ENCODE measurements around the gene AP2B1.
"Not testable (repeated sequence)": the region's sequence is repeated elsewhere in the genome, so short reads cannot be mapped to it uniquely, and the experiment has no call there.

AP2B1 gene

GRCh38 chr17:35609831-35610230 lies 22.7 kb downstream of the AP2B1 start:
- H3K9ac ChIP-seq (ENCODE audit: low read depth, low read length), result no peak overlapping the region
- H3K4me3 ChIP-seq (ENCODE audit: low read length), result no peak overlapping the region
- H3K27ac ChIP-seq (ENCODE audit: low read length), result no peak overlapping the region
- no peaks in the 10 kb centered on the region for H3K4me1 ChIP-seq (ENCODE audit: insufficient read depth, low read length)
- H3K36me3 ChIP-seq (ENCODE audit: insufficient read depth, low read depth, low read length), result peaks cover 68% of the 10 kb centered on the region
- no peaks in the 10 kb centered on the region for H3K9me3 ChIP-seq (ENCODE audit: insufficient read depth, low read depth, low read length)
- no peaks in the 10 kb centered on the region for H3K27me3 ChIP-seq (ENCODE audit: insufficient read depth, low read length)

- H3K9me3 ChIP-seq (ENCODE audit: insufficient read depth, low read depth, low read length); H3K4me1 ChIP-seq (ENCODE audit: insufficient read depth, low read length); H3K9ac ChIP-seq (ENCODE audit: low read depth, low read length); H3K27ac ChIP-seq (ENCODE audit: low read length); H3K27me3 ChIP-seq (ENCODE audit: insufficient read depth, low read length); H3K4me3 ChIP-seq (ENCODE audit: low read length): not testable (repeated sequence)
- peaks cover 63% of the 10 kb centered on the region for H3K36me3 ChIP-seq (ENCODE audit: insufficient read depth, low read depth, low read length)
These were observed 23.6 kb downstream of the AP2B1 start for GRCh38 chr17:35610746-35611145.

GRCh38 chr17:35612924-35613521 lies 25.9 kb downstream of the AP2B1 start:
- H3K4me3 ChIP-seq (ENCODE audit: low read length), result no peak overlapping the region
- no peak overlapping the region for H3K27ac ChIP-seq (ENCODE audit: low read length)
- peaks cover 53% of the 10 kb centered on the region for H3K36me3 ChIP-seq (ENCODE audit: insufficient read depth, low read depth, low read length)
- no peaks in the 10 kb centered on the region for H3K9me3 ChIP-seq (ENCODE audit: insufficient read depth, low read depth, low read length)
- no peaks in the 10 kb centered on the region for H3K27me3 ChIP-seq (ENCODE audit: insufficient read depth, low read length)
- H3K4me1 ChIP-seq (ENCODE audit: insufficient read depth, low read length), result no peaks in the 10 kb centered on the region
- H3K9ac ChIP-seq (ENCODE audit: low read depth, low read length), result no peak overlapping the region

GRCh38 chr17:35614810-35615209 lies 27.7 kb downstream of the AP2B1 start:
- Histone ChIP-seq H3K36me3 (ENCODE audit: insufficient read depth, low read depth, low read length) (peaks cover 45% of the 10 kb centered on the region), H3K4me1 (ENCODE audit: insufficient read depth, low read length) (no peaks in the 10 kb centered on the region)

GRCh38 chr17:35616536-35616935 lies 29.4 kb downstream of the AP2B1 start:
- Histone ChIP-seq H3K27ac (ENCODE audit: low read length) (no peak overlapping the region), H3K4me1 (ENCODE audit: insufficient read depth, low read length) (no peaks in the 10 kb centered on the region), H3K9ac (ENCODE audit: low read depth, low read length) (no peak overlapping the region), H3K9me3 (ENCODE audit: insufficient read depth, low read depth, low read length) (no peaks in the 10 kb centered on the region), H3K4me3 (ENCODE audit: low read length) (no peak overlapping the region), H3K27me3 (ENCODE audit: insufficient read depth, low read length) (no peaks in the 10 kb centered on the region), H3K36me3 (ENCODE audit: insufficient read depth, low read depth, low read length) (peaks cover 38% of the 10 kb centered on the region)

More at GRCh38 chr17:35614810-35615209, 27.7 kb downstream of the AP2B1 start:
- Histone ChIP-seq H3K9ac (ENCODE audit: low read depth, low read length) (no peak overlapping the region), H3K4me3 (ENCODE audit: low read length) (no peak overlapping the region), H3K9me3 (ENCODE audit: insufficient read depth, low read depth, low read length) (no peaks in the 10 kb centered on the region), H3K27ac (ENCODE audit: low read length) (no peak overlapping the region), H3K27me3 (ENCODE audit: insufficient read depth, low read length) (no peaks in the 10 kb centered on the region)

- no peak overlapping the region for H3K27ac ChIP-seq (ENCODE audit: low read length)
- H3K9me3 ChIP-seq (ENCODE audit: insufficient read depth, low read depth, low read length), result no peaks in the 10 kb centered on the region
- H3K36me3 ChIP-seq (ENCODE audit: insufficient read depth, low read depth, low read length), result peaks cover 28% of the 10 kb centered on the region
- H3K4me1 ChIP-seq (ENCODE audit: insufficient read depth, low read length), result no peaks in the 10 kb centered on the region
- no peak overlapping the region for H3K4me3 ChIP-seq (ENCODE audit: low read length)
- H3K9ac ChIP-seq (ENCODE audit: low read depth, low read length), result no peak overlapping the region
- no peaks in the 10 kb centered on the region for H3K27me3 ChIP-seq (ENCODE audit: insufficient read depth, low read length)
These were observed 30.4 kb downstream of the AP2B1 start for GRCh38 chr17:35617505-35617904.

GRCh38 chr17:35618628-35619027 lies 31.5 kb downstream of the AP2B1 start:
- peaks cover 26% of the 10 kb centered on the region for H3K36me3 ChIP-seq (ENCODE audit: insufficient read depth, low read depth, low read length)

GRCh38 chr17:35621768-35622167 lies 34.6 kb downstream of the AP2B1 start:
- no peaks in the 10 kb centered on the region for H3K9me3 ChIP-seq (ENCODE audit: insufficient read depth, low read depth, low read length)
- peaks cover 51% of the 10 kb centered on the region for H3K36me3 ChIP-seq (ENCODE audit: insufficient read depth, low read depth, low read length)
- no peak overlapping the region for H3K9ac ChIP-seq (ENCODE audit: low read depth, low read length)
- H3K27me3 ChIP-seq (ENCODE audit: insufficient read depth, low read length), result no peaks in the 10 kb centered on the region
- no peak overlapping the region for H3K27ac ChIP-seq (ENCODE audit: low read length)
- H3K4me3 ChIP-seq (ENCODE audit: low read length), result no peak overlapping the region
- H3K4me1 ChIP-seq (ENCODE audit: insufficient read depth, low read length), result no peaks in the 10 kb centered on the region

More at GRCh38 chr17:35618628-35619027, 31.5 kb downstream of the AP2B1 start:
- Histone ChIP-seq H3K4me1 (ENCODE audit: insufficient read depth, low read length) (no peaks in the 10 kb centered on the region), H3K27ac (ENCODE audit: low read length) (no peak overlapping the region), H3K9me3 (ENCODE audit: insufficient read depth, low read depth, low read length) (no peaks in the 10 kb centered on the region), H3K9ac (ENCODE audit: low read depth, low read length) (no peak overlapping the region), H3K4me3 (ENCODE audit: low read length) (no peak overlapping the region), H3K27me3 (ENCODE audit: insufficient read depth, low read length) (no peaks in the 10 kb centered on the region)

DNA sequence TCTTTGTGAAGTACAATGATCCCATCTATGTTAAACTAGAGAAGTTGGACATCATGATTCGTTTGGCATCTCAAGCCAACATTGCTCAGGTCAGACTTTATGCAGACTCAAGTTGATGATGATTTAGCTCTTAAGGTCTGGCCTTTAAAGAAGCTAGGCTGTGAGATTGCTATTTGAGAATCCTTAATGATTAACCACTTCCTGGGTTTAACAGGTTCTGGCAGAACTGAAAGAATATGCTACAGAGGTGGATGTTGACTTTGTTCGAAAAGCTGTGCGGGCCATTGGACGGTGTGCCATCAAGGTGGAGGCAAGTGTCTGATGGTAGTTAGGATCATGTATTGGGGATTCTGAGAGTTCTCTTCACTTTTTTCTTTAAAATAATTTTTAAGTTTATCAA lies 40.3 kb downstream of the AP2B1 start:
- no peak overlapping the region for H3K9ac ChIP-seq (ENCODE audit: low read depth, low read length)
- no peak overlapping the region for H3K4me3 ChIP-seq (ENCODE audit: low read length)
- no peaks in the 10 kb centered on the region for H3K9me3 ChIP-seq (ENCODE audit: insufficient read depth, low read depth, low read length)
- H3K36me3 ChIP-seq (ENCODE audit: insufficient read depth, low read depth, low read length), result peaks cover 83% of the 10 kb centered on the region
- no peaks in the 10 kb centered on the region for H3K4me1 ChIP-seq (ENCODE audit: insufficient read depth, low read length)
- no peak overlapping the region for H3K27ac ChIP-seq (ENCODE audit: low read length)
- H3K27me3 ChIP-seq (ENCODE audit: insufficient read depth, low read length), result no peaks in the 10 kb centered on the region

DNA sequence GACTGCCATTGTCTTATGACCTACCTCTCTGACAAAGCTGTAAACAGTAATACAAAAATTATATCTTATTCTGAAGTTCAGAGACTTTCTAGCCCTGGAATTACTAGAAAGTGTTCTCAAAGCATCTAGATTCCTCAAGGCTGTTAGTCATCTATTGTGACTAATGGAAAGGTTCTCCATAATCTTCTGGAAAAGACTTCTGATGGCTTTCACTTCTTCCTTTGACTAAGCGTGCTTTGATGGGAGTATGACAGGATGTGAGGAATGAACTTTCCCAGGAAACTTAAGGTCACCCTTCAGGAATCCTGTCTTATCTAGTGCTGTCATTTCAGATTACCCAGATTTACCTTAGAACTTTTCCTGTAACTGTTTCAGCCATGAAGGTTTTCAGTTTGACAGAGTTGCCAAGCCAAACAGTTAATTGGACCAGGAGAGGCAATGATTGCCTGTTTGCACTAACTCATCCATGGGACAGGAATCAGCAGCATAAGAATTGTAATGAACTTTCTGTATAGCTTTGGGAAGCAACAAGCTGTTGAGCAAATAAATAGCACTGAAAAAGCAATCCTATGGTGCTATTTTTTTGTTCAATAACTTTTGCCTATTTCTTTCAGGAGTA lies 43.5 kb downstream of the AP2B1 start:
- no peak overlapping the region for H3K4me3 ChIP-seq (ENCODE audit: low read length)
- no peak overlapping the region for H3K27ac ChIP-seq (ENCODE audit: low read length)
- peaks cover 87% of the 10 kb centered on the region for H3K36me3 ChIP-seq (ENCODE audit: insufficient read depth, low read depth, low read length)
- H3K27me3 ChIP-seq (ENCODE audit: insufficient read depth, low read length), result no peaks in the 10 kb centered on the region
- no peaks in the 10 kb centered on the region for H3K4me1 ChIP-seq (ENCODE audit: insufficient read depth, low read length)
- H3K9ac ChIP-seq (ENCODE audit: low read depth, low read length), result no peak overlapping the region
- H3K9me3 ChIP-seq (ENCODE audit: insufficient read depth, low read depth, low read length), result no peaks in the 10 kb centered on the region

DNA sequence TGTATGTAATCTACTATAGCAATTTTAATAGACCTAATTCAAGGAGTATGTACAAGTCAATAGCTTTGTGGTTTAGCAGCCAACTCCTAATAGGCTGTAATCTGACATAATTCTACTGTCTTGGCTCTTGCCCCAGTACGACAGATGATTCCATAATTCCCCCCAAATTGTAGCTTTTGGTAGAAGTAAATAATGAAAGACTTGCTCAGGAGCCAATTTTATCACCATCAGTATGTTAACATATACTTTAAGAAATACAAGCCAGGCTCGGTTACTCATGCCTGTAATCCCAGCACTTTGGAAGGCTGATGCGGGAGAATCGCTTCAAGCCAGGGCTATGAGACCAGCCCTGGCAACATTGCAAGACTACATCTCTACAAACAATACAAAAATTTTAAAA lies 53.9 kb downstream of the AP2B1 start:
- H3K36me3 ChIP-seq (ENCODE audit: insufficient read depth, low read depth, low read length), result peaks cover 81% of the 10 kb centered on the region
- H3K9me3 ChIP-seq (ENCODE audit: insufficient read depth, low read depth, low read length), result no peaks in the 10 kb centered on the region
- no peak overlapping the region for H3K27ac ChIP-seq (ENCODE audit: low read length)
- no peaks in the 10 kb centered on the region for H3K4me1 ChIP-seq (ENCODE audit: insufficient read depth, low read length)
- H3K4me3 ChIP-seq (ENCODE audit: low read length), result no peak overlapping the region
- H3K9ac ChIP-seq (ENCODE audit: low read depth, low read length), result no peak overlapping the region
- H3K27me3 ChIP-seq (ENCODE audit: insufficient read depth, low read length), result no peaks in the 10 kb centered on the region

DNA sequence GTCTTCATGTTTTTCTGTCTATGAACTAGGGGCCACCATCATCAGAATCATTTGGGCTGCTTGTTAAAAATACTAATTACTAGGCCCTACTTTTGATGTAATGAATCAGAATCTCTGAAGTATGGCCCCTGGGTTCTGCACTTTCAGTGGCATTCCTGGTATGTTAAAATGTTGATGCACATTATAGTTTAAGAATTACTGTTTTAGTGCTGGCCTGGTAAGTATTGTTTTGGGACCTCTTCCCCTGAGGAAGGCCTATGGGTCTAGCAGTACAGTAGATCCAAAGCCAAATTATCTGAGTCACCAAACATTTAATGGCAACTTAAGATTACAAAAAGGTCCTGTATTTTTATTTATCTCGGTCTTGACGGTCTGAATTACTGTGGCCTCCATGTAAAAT lies 58.8 kb downstream of the AP2B1 start:
- Histone ChIP-seq H3K36me3 (ENCODE audit: insufficient read depth, low read depth, low read length) (peaks cover 55% of the 10 kb centered on the region), H3K27me3 (ENCODE audit: insufficient read depth, low read length) (no peaks in the 10 kb centered on the region), H3K4me1 (ENCODE audit: insufficient read depth, low read length) (no peaks in the 10 kb centered on the region), H3K9me3 (ENCODE audit: insufficient read depth, low read depth, low read length) (no peaks in the 10 kb centered on the region), H3K9ac (ENCODE audit: low read depth, low read length) (no peak overlapping the region), H3K4me3 (ENCODE audit: low read length) (no peak overlapping the region), H3K27ac (ENCODE audit: low read length) (no peak overlapping the region)

Measured in iPS-20b (cell line).